ENCODE results near the gene ZNF350.
"Not testable (repeated sequence)": the region's sequence is repeated elsewhere in the genome, so short reads cannot be mapped to it uniquely, and the experiment has no call there.

The ZNF350 gene

GRCh38 chr19:51975787-51976186 lies 10.9 kb downstream of the ZNF350 start:
- in situ Hi-C loops (cut with MboI; ENCODE audit: low sequenced_read_pairs), result not testable (repeated sequence)

GRCh38 chr19:51971624-51972023 lies 15.0 kb downstream of the ZNF350 start:
- in situ Hi-C loops (cut with MboI; ENCODE audit: low sequenced_read_pairs), result no loop called here

GRCh38 chr19:51970718-51971117 lies 15.9 kb downstream of the ZNF350 start:
- in situ Hi-C loops (cut with MboI; ENCODE audit: low sequenced_read_pairs), result no loop called here

- in situ Hi-C loops (cut with MboI; ENCODE audit: low sequenced_read_pairs), result no loop called here
Observed at GRCh38 chr19:51965583-51965982, 21.1 kb downstream of the ZNF350 start.

- in situ Hi-C loops (cut with MboI; ENCODE audit: low sequenced_read_pairs), result not testable (repeated sequence)
Observed at GRCh38 chr19:51960621-51961233, 25.9 kb downstream of the ZNF350 start.

GRCh38 chr19:51959791-51960190 lies 26.8 kb downstream of the ZNF350 start:
- in situ Hi-C loops (cut with MboI; ENCODE audit: low sequenced_read_pairs), result no loop called here

- in situ Hi-C loops (cut with MboI; ENCODE audit: low sequenced_read_pairs), result not testable (repeated sequence)
Observed at GRCh38 chr19:51957846-51958245, 28.8 kb downstream of the ZNF350 start.

GRCh38 chr19:51948975-51949374 lies 37.7 kb downstream of the ZNF350 start:
- in situ Hi-C loops (cut with MboI; ENCODE audit: low sequenced_read_pairs), result no loop called here

- in situ Hi-C loops (cut with MboI; ENCODE audit: low sequenced_read_pairs), result no loop called here
Observed at GRCh38 chr19:51946602-51947001, 40.0 kb downstream of the ZNF350 start.

- in situ Hi-C loops (cut with MboI; ENCODE audit: low sequenced_read_pairs), result no loop called here
Observed at GRCh38 chr19:51944798-51945552, 41.7 kb downstream of the ZNF350 start.

GRCh38 chr19:51938936-51939335 lies 47.7 kb downstream of the ZNF350 start:
- in situ Hi-C loops (cut with MboI; ENCODE audit: low sequenced_read_pairs), result no loop called here

GRCh38 chr19:51931921-51932320 lies 54.7 kb downstream of the ZNF350 start:
- in situ Hi-C loops (cut with MboI; ENCODE audit: low sequenced_read_pairs), result no loop called here

- in situ Hi-C loops (cut with MboI; ENCODE audit: low sequenced_read_pairs), result no loop called here
Observed at GRCh38 chr19:51927859-51928258, 58.8 kb downstream of the ZNF350 start.

- in situ Hi-C loops (cut with MboI; ENCODE audit: low sequenced_read_pairs), result no loop called here
Observed at GRCh38 chr19:51926784-51927741, 59.6 kb downstream of the ZNF350 start, which contains the start of gene ZNF613. TSS of gene ZNF613 (plus strand) at chr19:51927472. CDS start at chr19:51936221, 8,749 bp downstream.

GRCh38 chr19:51926426-51926783 lies 60.2 kb downstream of the ZNF350 start:
- in situ Hi-C loops (cut with MboI; ENCODE audit: low sequenced_read_pairs), result no loop called here

GRCh38 chr19:51921949-51922348 lies 64.7 kb downstream of the ZNF350 start:
- in situ Hi-C loops (cut with MboI; ENCODE audit: low sequenced_read_pairs), result no loop called here

- in situ Hi-C loops (cut with MboI; ENCODE audit: low sequenced_read_pairs), result no loop called here
Observed at GRCh38 chr19:51919606-51920005, 67.0 kb downstream of the ZNF350 start.

- in situ Hi-C loops (cut with MboI; ENCODE audit: low sequenced_read_pairs), result no loop called here
Observed at GRCh38 chr19:51916167-51916566, 70.5 kb downstream of the ZNF350 start.

GRCh38 chr19:51915324-51915867 lies 71.2 kb downstream of the ZNF350 start:
- in situ Hi-C loops (cut with MboI; ENCODE audit: low sequenced_read_pairs), result no loop called here
